ENCODE data around the gene ARHGAP45.

Gene ARHGAP45

DNA sequence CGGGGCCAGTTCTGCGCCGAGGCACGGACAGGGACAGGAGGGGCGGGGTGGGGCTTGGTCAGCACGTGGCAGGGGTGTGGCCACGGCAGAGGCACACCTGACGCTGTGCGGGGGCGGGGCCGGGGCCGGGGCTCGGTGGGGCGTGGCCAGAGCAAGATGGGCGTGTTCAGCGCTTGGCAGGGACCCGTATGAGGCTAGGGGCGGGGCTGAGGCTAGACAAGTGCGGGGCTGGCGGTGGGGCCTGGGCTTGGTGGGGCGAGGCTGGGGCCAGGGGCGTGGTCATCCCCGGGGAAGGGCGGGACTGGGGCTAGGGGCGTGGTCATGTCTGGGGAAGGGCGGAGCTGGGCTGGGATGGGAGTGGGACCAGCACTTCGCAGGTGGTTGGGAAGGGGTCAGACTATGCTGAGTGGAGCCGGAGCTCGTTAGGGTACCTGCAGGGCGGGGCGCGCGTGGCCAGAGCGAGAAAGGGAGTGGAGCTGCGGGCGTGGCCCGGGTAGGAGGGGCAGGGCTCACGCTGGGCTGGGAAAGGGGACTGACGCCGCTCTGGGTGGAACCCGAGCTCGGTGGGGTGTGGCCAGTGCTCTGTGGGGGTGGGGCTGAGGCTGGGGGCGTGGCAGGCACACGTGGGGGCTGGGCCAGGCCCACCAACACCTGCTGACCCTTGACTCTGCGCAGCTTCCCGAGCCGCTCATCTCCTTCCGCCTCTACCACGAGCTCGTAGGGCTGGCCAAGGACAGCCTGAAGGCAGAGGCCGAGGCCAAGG, 15.4 kb downstream of the ARHGAP45 start:
- Histone ChIP-seq H3K27me3 (ENCODE audit: control insufficient read depth, insufficient read depth, low read length) (no peaks in the 10 kb centered on the region), H3K4me1 (ENCODE audit: control insufficient read depth, insufficient read depth, low read length) (peaks cover 18% of the 10 kb centered on the region), H3K4me3 (ENCODE audit: low read length) (peak overlapping the region; percentile 8), H3K9me3 (ENCODE audit: control insufficient read depth, low read length) (no peaks in the 10 kb centered on the region), H3K9ac (ENCODE audit: low read length) (no peak overlapping the region), H3K36me3 (ENCODE audit: control insufficient read depth, insufficient read depth, low read length) (no peaks in the 10 kb centered on the region)

DNA sequence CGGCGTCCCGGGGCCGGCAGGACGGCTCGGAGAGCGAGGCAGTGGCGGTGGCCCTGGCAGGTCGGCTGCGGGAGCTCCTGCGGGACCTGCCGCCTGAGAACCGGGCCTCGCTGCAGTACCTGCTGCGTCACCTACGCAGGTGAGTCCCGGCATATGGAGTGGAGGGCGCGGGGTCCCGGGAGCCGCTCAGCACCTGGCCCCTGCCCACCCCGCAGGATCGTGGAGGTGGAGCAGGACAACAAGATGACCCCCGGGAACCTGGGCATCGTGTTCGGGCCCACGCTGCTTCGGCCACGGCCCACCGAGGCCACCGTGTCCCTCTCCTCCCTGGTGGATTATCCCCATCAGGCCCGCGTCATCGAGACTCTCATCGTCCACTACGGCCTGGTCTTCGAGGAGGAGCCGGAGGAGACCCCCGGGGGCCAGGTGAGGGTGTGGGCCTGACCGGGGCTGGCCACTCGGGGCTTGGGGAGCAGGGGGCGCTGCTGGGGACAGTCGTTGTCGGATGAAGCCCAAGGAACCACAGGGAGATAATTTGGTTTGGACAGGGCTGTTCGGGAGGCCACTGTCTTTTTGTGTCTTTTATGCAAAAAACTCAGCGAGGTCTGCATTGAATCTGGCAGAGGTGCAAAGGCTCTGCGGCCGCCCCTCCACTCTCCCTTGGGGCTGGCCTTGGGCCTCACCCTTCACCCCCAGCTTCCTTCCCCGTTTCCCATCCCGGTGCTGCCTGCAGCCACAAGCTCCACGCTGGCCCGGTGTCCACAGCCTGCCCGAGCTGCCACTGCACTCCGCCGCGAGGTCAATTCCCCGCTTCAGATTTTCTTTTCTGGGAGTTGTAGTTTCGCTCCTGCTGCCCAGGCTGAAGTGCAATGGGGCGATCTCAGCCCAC, 16.2 kb downstream of the ARHGAP45 start:
- Histone ChIP-seq H3K4me1 (ENCODE audit: control insufficient read depth, insufficient read depth, low read length) (peaks cover 18% of the 10 kb centered on the region), H3K9ac (ENCODE audit: low read length) (no peak overlapping the region), H3K36me3 (ENCODE audit: control insufficient read depth, insufficient read depth, low read length) (no peaks in the 10 kb centered on the region), H3K27me3 (ENCODE audit: control insufficient read depth, insufficient read depth, low read length) (no peaks in the 10 kb centered on the region), H3K4me3 (ENCODE audit: low read length) (peak overlapping the region; percentile 8), H3K9me3 (ENCODE audit: control insufficient read depth, low read length) (no peaks in the 10 kb centered on the region)

DNA sequence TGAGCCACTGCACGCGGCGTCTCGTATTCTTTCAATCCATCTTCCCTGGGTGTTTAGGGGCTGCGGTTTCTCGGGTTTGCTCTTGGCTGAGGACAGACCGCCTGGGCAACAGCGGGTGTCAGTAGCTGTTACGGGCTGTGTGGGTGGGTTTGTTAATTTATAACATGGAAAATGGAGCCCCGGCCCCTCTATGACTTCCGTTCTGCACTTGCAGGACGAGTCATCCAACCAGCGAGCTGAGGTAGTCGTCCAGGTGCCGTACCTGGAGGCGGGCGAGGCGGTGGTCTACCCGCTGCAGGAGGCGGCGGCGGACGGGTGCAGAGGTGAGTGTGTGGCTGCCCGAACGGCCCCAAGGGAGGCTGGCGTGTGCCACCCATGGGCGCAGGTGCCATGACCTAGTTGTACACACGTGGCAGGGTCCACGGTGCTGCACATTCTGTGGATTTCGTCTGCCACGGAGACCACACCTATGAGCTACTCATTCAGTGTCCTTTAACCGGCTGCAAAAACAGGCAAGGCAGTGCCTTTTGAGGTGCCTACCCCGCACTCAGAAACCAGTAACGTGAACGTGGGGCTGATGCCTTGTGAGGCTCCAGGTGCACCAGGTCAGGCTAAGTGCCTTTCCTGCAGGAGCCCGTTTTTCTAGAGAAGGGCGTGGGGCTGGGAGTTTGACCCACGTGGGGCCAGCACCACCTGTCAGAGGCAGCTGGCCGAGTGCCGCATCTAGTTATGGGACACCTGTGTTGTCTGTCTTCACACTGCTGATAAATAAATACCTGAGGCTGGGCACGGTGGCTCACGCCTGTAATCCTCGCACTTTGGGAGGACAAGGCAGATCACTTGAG, 17.3 kb downstream of the ARHGAP45 start:
- Histone ChIP-seq H3K9ac (ENCODE audit: low read length) (no peak overlapping the region), H3K9me3 (ENCODE audit: control insufficient read depth, low read length) (no peaks in the 10 kb centered on the region), H3K4me1 (ENCODE audit: control insufficient read depth, insufficient read depth, low read length) (peaks cover 18% of the 10 kb centered on the region), H3K27me3 (ENCODE audit: control insufficient read depth, insufficient read depth, low read length) (no peaks in the 10 kb centered on the region), H3K4me3 (ENCODE audit: low read length) (no peak overlapping the region), H3K36me3 (ENCODE audit: control insufficient read depth, insufficient read depth, low read length) (peaks cover 4% of the 10 kb centered on the region)

DNA sequence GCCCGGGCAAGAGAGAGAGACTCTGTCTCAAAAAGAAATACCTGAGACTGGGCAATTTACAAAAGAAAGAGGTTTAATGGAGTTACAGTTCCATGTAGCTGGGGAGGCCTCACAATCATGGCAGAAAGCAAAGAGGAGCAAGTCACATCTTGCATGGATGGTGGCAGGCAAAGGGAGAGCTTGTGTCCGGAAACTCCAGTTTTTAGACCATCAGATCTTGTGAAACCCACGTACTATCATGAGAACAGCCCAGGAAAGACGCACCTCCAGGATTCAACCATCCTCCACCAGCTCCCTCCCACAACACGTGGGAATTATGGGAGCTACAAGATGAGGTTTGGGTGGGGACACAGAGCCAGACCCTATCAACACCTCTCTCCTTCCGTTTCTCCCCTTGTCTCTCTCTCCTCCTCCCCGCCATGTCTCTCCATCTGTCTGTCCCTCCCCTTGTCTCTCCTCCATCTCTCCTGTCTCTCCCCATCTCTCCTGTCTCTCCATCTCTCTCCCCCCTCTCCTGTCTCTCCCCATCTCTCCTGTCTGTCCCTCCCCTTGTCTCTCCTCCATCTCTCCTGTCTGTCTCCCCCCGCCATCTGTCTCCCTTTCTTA, 18.2 kb downstream of the ARHGAP45 start:
- peaks cover 18% of the 10 kb centered on the region for H3K4me1 ChIP-seq (ENCODE audit: control insufficient read depth, insufficient read depth, low read length)
- peaks cover 4% of the 10 kb centered on the region for H3K36me3 ChIP-seq (ENCODE audit: control insufficient read depth, insufficient read depth, low read length)
- no peaks in the 10 kb centered on the region for H3K27me3 ChIP-seq (ENCODE audit: control insufficient read depth, insufficient read depth, low read length)
- no peak overlapping the region for H3K4me3 ChIP-seq (ENCODE audit: low read length)
- no peaks in the 10 kb centered on the region for H3K9me3 ChIP-seq (ENCODE audit: control insufficient read depth, low read length)
- no peak overlapping the region for H3K9ac ChIP-seq (ENCODE audit: low read length)

DNA sequence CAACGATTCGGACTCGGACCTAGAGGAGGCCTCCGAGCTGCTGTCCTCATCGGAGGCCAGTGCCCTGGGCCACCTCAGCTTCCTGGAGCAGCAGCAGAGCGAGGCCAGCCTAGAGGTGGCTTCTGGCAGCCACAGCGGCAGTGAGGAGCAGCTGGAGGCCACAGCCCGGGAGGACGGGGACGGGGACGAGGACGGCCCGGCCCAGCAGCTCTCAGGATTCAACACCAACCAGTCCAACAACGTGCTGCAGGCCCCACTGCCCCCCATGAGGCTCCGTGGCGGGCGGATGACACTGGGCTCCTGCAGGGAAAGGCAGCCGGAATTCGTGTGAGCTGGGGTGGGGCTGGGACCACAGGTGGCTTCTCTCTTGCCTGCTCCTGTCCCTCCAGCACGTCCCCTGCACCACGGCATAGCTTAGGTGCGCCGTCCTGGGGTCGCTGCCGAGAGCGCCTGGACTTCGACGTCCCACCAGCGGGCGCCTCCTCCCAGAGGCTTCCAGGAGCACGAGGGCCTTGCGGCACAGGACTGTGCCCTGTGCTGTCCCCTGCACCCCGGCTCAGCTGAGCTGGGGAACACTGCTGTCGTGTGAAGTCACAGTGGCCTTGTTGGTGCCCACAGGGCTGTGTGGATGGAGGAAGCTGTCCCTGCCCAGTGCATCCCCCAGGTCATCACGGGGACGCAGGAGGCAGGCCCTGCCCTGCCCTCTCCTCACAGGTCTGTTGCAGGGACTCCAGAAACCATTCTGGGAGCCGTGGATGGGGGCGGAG, 18.9 kb downstream of the ARHGAP45 start:
- peaks cover 4% of the 10 kb centered on the region for H3K36me3 ChIP-seq (ENCODE audit: control insufficient read depth, insufficient read depth, low read length)
- no peak overlapping the region for H3K9ac ChIP-seq (ENCODE audit: low read length)
- no peak overlapping the region for H3K4me3 ChIP-seq (ENCODE audit: low read length)
- H3K4me1 ChIP-seq (ENCODE audit: control insufficient read depth, insufficient read depth, low read length): peaks cover 18% of the 10 kb centered on the region
- H3K9me3 ChIP-seq (ENCODE audit: control insufficient read depth, low read length): no peaks in the 10 kb centered on the region
- no peaks in the 10 kb centered on the region for H3K27me3 ChIP-seq (ENCODE audit: control insufficient read depth, insufficient read depth, low read length)

DNA sequence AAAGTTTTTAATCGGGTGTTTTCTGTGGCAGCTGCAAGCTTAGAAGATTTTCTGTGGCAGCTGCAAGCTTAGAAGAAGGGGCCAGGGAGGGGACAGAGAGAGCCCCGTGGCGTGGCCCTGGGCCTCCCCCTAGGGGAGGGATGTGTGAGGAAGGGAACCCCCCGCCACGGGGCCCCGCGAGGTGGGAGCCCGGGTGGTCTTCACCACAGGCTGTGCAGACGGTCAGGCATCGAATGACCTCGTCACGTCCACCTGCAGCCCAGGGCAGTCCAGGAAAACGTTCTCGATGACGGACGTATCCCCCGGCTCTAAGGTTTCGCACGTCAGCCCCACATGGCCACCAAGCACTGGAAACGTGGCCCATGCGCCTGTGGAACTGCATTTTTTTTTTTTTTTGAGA, 19.6 kb downstream of the ARHGAP45 start:
- H3K4me1 ChIP-seq (ENCODE audit: control insufficient read depth, insufficient read depth, low read length): peaks cover 13% of the 10 kb centered on the region
- no peak overlapping the region for H3K4me3 ChIP-seq (ENCODE audit: low read length)
- H3K9ac ChIP-seq (ENCODE audit: low read length): no peak overlapping the region
- no peaks in the 10 kb centered on the region for H3K27me3 ChIP-seq (ENCODE audit: control insufficient read depth, insufficient read depth, low read length)
- no peaks in the 10 kb centered on the region for H3K9me3 ChIP-seq (ENCODE audit: control insufficient read depth, low read length)
- H3K36me3 ChIP-seq (ENCODE audit: control insufficient read depth, insufficient read depth, low read length): peaks cover 4% of the 10 kb centered on the region

DNA sequence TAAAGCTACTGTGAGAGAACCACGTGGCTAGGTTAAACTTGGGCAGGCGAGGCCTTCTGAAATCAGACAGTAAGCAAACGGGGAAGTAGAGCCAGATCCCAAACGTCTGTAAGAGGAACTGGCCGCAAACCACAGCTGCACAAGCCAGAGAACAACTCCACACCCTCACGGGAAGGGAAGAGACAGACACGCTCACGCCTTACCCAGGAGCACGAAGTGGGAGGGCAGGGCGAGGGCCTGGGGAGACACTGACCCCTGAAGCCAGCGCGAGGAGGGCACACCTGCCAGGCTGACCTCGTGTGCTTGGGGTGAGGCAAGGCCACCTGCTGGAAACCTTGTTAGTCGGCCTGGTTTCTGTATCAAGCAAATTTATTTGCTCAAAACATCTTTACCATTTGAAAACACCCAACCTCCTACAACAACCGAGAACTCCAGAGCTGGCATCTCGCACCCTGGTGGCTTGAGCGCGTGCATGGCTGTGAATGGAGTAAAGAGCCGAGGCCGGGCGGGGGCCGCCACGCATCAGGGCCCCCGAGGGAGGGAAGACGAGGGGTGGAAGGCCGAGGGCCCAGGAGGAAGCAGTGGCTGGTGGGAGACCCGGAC, 20.9 kb downstream of the ARHGAP45 start:
- Histone ChIP-seq H3K27me3 (ENCODE audit: control insufficient read depth, insufficient read depth, low read length) (no peaks in the 10 kb centered on the region), H3K36me3 (ENCODE audit: control insufficient read depth, insufficient read depth, low read length) (peaks cover 4% of the 10 kb centered on the region), H3K9ac (ENCODE audit: low read length) (no peak overlapping the region), H3K4me1 (ENCODE audit: control insufficient read depth, insufficient read depth, low read length) (peaks cover 4% of the 10 kb centered on the region), H3K4me3 (ENCODE audit: low read length) (no peak overlapping the region), H3K9me3 (ENCODE audit: control insufficient read depth, low read length) (no peaks in the 10 kb centered on the region)

DNA sequence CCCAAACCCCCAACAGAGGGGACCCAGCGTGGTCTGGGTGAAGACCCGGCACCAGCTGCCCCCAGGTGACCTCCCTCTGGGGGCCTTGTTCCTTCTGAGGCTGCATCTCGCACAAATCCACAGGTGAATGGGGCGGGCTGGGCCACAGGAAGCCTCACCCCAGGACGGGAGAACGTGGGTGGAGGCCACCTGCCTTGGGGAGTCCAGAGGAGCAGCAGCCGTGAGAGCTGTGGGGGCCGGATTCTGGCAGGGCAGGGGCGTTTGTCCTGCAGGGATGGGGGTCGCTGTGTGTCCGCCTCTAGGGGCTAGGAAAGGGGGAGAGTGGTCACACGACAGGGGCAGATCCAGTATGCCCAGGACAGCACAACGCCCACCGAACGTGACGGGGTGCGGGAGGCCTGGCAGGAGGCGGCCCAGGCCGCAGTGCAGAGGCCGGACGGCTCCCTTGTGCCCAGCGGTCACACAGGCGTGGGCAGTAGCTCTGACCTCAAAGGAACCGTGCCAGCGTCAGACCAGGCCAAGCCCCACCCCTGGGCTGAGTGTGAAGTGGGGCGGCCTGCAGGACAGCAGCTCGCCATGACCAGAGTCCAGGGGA, 21.5 kb downstream of the ARHGAP45 start:
- Histone ChIP-seq H3K36me3 (ENCODE audit: control insufficient read depth, insufficient read depth, low read length) (peaks cover 4% of the 10 kb centered on the region), H3K4me1 (ENCODE audit: control insufficient read depth, insufficient read depth, low read length) (peaks cover 4% of the 10 kb centered on the region), H3K27me3 (ENCODE audit: control insufficient read depth, insufficient read depth, low read length) (no peaks in the 10 kb centered on the region), H3K9ac (ENCODE audit: low read length) (no peak overlapping the region), H3K9me3 (ENCODE audit: control insufficient read depth, low read length) (no peaks in the 10 kb centered on the region), H3K4me3 (ENCODE audit: low read length) (no peak overlapping the region)

DNA sequence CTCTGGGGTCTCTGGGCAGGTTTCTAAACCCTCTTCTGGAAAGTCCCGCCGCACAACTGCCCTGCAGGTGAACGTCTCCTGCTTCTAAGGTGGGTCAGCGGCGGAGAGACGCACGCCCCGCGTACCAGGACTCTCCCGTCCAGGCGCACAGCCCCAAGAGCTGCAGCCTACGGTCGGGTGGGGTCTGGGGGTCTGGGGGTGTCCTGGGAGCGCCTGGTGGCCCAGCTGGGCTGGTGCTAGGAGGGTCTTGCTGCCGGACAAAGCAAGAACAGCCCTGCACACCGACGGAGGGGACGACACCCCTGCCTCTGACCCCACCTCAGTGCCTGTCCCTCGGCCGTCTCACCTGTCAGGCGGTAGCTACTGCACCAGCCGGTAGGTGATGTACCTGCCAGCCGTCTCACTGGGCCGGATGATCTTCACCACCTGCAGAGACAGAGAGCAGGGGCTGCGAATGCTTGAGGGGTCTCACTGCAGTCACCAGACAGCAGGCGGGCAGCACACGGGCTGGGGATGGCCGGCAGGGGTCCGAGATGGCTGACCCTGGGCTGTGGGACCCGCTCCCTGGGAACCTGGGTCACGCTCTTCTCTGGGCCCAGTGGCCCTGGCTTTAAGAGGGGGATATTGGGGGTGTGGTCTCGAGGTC, 22.3 kb downstream of the ARHGAP45 start:
- H3K4me1 ChIP-seq (ENCODE audit: control insufficient read depth, insufficient read depth, low read length): peaks cover 12% of the 10 kb centered on the region
- no peak overlapping the region for H3K9ac ChIP-seq (ENCODE audit: low read length)
- H3K9me3 ChIP-seq (ENCODE audit: control insufficient read depth, low read length): no peaks in the 10 kb centered on the region
- H3K27me3 ChIP-seq (ENCODE audit: control insufficient read depth, insufficient read depth, low read length): no peaks in the 10 kb centered on the region
- peaks cover 4% of the 10 kb centered on the region for H3K36me3 ChIP-seq (ENCODE audit: control insufficient read depth, insufficient read depth, low read length)
- H3K4me3 ChIP-seq (ENCODE audit: low read length): no peak overlapping the region

DNA sequence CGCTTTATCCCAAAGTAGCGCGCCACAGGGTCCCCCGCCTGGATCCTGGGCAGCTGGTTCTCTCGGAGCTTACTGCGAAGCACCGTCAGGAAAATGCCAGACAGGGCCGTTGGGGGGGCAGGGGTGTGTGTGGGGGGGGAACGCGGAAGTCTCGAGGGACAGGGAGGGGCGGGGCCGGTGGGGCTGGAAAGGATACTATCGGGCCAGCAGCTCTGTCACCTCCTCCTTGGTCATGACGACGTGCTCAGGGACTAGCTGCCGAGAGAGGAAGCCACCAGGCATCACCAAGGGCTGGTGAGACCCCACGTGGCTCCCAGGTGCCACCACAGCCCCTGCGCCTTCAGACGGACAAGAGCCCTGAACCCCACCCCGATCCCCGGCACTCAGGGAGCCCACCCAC, 22.9 kb downstream of the ARHGAP45 start:
- peaks cover 14% of the 10 kb centered on the region for H3K4me1 ChIP-seq (ENCODE audit: control insufficient read depth, insufficient read depth, low read length)
- H3K27me3 ChIP-seq (ENCODE audit: control insufficient read depth, insufficient read depth, low read length): no peaks in the 10 kb centered on the region
- H3K9me3 ChIP-seq (ENCODE audit: control insufficient read depth, low read length): no peaks in the 10 kb centered on the region
- peaks cover 4% of the 10 kb centered on the region for H3K36me3 ChIP-seq (ENCODE audit: control insufficient read depth, insufficient read depth, low read length)
- H3K4me3 ChIP-seq (ENCODE audit: low read length): no peak overlapping the region
- no peak overlapping the region for H3K9ac ChIP-seq (ENCODE audit: low read length)
